DMS153 treated with DMSO at 0.1 percent for 48 hours (cell line): ENCODE results near the gene DIMT1.

ENCODE experiments used
- DNase-seq: peaks from one replicate; lab custom pipeline; 2025; ENCODE audit not compliant: unreplicated experiment; lab: John Stamatoyannopoulos, UW

Gene DIMT1

GRCh38 chr5:62403411-62404250 lies at the start of gene DIMT1:
TSS of gene DIMT1 (minus strand) at chr5:62403905. CDS start at chr5:62403772, 133 bp downstream.
- DNase-seq, result peak; percentile 61

GRCh38 chr5:62450259-62450658 lies 46.6 kb upstream of the DIMT1 start:
- DNase-seq, result no peak

GRCh38 chr5:62448528-62448927 lies 44.8 kb upstream of the DIMT1 start:
- no peak for DNase-seq

- no peak for DNase-seq
These were observed 28.9 kb upstream of the DIMT1 start for GRCh38 chr5:62432621-62433064.

- DNase-seq, result no peak
These were observed 28.3 kb upstream of the DIMT1 start for GRCh38 chr5:62431735-62432620.

- no peak for DNase-seq
These were observed 21.1 kb upstream of the DIMT1 start for GRCh38 chr5:62424763-62425162.

- no peak for DNase-seq
These were observed 17.7 kb upstream of the DIMT1 start for GRCh38 chr5:62421414-62421813.

GRCh38 chr5:62419609-62420008 lies 15.9 kb upstream of the DIMT1 start:
- no peak for DNase-seq

GRCh38 chr5:62418462-62419076 lies 14.9 kb upstream of the DIMT1 start:
- no peak for DNase-seq

- no peak for DNase-seq
These were observed 10.0 kb upstream of the DIMT1 start for GRCh38 chr5:62413711-62414110.

- DNase-seq, result peak; percentile 68
These were observed 9.0 kb upstream of the DIMT1 start, which contains the start of gene IPO11 for GRCh38 chr5:62412549-62413329. TSS of gene IPO11 (plus strand) at chr5:62412763. CDS start at chr5:62437280, 24,517 bp downstream.

GRCh38 chr5:62395210-62395950 lies 8.3 kb downstream of the DIMT1 start:
- no peak for DNase-seq

- no peak for DNase-seq
These were observed 16.9 kb downstream of the DIMT1 start for GRCh38 chr5:62386824-62387223.

- no peak for DNase-seq
These were observed 17.8 kb downstream of the DIMT1 start for GRCh38 chr5:62385816-62386400.

GRCh38 chr5:62385131-62385530 lies 18.6 kb downstream of the DIMT1 start:
- no peak for DNase-seq

- no peak for DNase-seq
These were observed 27.6 kb downstream of the DIMT1 start for GRCh38 chr5:62376064-62376463.

- no peak for DNase-seq
These were observed 28.1 kb downstream of the DIMT1 start for GRCh38 chr5:62375627-62376026.

- no peak for DNase-seq
These were observed 29.6 kb downstream of the DIMT1 start for GRCh38 chr5:62374090-62374489.

- DNase-seq, result no peak
These were observed 30.3 kb downstream of the DIMT1 start for GRCh38 chr5:62373382-62373781.
